HG02884 (cell line): Measurements from ENCODE around the gene SLC39A8.
"Not testable (repeated sequence)": the region's sequence is repeated elsewhere in the genome, so short reads cannot be mapped to it uniquely, and the experiment has no call there.

Source experiments
- ATAC-seq: cut with Tn5 transposase; IDR thresholded peaks from one replicate; pipeline ENCODE4 v1.9.1; 2021; ENCODE audit warnings: mild to moderate bottlenecking, moderate library complexity; ENCODE audit not compliant: unreplicated experiment

SLC39A8 gene

DNA sequence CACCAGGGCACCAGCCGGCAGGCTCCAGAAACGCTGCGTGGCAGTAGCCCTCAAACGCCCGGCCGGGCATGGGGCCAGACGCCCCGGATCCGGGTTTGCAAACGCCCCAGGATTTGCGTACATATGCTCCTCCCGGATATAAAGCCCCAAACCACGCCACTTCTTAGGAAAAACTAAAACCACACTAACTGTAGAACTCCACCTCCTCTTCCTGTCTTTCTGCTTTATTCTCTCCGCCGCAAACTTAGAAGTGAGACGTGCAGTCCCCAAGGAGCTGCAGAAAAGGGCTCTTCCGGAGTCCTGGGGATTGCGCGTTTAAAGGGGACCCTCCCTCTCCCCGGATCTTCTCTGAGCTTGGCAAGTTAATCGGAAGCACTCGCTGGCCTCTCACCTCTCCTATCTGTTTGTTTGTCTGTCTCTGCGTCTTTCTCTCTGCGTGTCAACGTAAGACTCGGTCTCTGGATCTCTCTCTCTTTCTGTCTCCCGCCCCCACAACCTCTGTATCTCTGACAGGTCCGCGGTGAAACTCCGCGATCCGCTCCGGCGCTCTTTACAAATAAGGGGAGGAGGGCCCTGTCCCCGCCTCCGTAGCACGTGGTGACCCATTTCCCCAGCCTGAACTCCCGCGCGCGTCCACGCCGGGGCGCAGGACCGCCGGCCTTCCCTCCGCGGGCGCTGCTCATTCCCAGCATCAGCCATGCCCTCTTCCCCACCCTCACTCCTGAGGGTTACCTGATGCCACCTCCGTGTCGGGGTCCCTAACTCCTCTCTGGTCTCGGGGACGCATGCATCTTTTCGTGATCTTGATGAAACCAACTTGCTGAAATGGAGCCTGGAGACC, at the start of gene SLC39A8:
Gene SLC39A8, minus strand, starts transcription at position 529 of the 841 bp plus-strand sequence. CDS start 820 bp downstream, outside the sequence.
- ATAC-seq: peak; percentile 75

DNA sequence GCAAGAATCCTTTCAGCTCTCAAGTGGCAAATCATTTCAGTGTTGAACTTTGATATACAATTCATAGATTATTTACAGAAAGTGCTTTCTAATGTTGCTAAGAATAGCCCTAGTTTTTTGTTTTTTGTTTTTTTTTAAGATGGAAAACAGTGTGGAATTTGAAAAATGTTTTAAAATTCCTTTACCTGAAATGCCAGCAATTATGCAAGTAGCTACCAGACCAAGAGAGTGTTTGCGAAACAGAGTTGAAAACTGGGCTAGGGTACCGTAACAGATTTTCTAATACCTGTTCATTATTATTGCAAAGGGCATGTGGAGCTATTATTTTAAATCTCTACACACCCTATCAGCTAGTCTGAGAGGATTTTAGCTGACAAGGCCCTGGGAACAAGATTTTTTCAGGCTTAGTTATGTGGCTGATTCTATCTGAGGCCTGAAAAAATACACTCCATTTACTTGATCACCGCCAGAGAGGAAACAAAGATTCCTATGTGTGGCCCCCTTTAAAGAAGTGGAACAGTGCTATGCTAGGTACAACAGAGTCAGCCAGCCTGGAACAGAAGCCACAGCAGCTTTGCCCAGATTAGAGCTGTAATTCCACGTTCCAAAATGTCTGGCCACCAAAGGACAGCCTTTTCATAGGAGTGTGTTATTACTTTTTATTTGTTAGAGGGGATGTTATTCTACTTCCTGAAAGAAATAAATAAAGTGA, 46.9 kb upstream of the SLC39A8 start:
- no peak for ATAC-seq

GRCh38 chr4:102390438-102390837, 45.2 kb upstream of the SLC39A8 start:
- ATAC-seq: peak; percentile 94

- no peak for ATAC-seq
These were observed 43.3 kb upstream of the SLC39A8 start for GRCh38 chr4:102388611-102389010.

DNA sequence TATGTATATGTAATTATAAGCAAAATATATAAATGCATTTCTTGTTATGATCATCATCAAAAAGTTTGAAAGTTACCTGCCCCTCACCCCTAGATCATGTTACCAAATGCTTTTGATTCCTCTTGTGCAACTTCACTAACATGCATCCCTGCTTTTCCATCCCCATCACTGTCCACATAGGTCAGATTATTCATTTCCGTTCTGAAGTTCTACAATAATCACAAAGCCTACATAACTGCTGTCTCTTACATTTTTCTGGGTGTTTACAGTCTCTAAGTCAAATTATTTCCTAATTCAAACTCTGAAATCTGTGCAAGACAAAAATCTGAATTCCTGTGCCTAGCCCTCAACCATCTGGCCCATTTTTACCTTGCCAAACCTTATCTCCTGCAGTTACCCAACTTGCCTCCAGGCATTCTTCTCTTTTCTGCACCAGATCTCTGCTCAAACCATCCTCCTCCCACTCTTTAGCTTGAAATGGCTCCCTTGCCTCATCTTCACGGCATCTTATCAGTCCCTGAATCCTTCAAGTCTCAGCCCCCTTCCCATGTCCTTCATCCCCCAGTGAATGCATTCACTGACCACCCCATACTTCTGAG, 42.4 kb upstream of the SLC39A8 start:
- no peak for ATAC-seq

DNA sequence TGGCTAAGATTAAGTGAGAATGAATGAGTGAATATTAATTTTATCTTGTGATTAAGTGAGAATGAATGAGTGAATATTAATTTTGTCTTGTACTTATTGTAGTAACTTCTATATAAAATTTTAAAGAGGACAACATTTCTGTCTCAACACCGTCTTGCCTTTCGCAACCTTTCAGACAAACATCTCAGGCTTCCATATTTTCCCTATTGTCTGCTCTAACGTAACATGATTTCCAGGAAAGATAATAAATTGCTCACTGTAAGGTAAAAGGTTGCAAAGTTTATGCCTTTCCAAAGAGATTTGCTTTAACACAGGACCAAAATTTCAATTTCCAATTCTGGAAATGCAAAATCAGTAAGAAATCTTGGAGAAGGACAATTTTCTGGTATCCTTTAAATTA, 41.7 kb upstream of the SLC39A8 start:
- ATAC-seq: no peak

DNA sequence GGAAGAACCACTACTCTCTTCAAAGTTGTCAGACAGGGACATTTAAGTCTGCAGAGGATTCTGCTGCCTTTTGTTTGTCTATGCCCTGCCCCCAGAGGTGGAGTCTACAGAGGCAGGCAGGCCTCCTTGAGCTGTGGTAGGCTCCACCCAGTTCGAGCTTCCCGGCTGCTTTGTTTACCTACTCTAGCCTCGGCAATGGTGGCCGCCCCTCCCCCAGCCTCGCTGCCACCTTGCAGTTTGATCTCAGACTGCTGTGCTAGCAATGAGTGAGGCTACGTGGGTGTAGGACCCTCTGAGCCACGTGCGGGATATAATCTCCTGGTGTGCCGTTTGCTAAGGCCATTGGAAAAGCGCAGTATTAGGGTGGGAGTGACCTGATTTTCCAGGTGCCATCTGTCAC, 35.0 kb upstream of the SLC39A8 start:
- ATAC-seq: not testable (repeated sequence)

- ATAC-seq: no peak
These were observed 17.7 kb upstream of the SLC39A8 start for GRCh38 chr4:102362922-102363432.

DNA sequence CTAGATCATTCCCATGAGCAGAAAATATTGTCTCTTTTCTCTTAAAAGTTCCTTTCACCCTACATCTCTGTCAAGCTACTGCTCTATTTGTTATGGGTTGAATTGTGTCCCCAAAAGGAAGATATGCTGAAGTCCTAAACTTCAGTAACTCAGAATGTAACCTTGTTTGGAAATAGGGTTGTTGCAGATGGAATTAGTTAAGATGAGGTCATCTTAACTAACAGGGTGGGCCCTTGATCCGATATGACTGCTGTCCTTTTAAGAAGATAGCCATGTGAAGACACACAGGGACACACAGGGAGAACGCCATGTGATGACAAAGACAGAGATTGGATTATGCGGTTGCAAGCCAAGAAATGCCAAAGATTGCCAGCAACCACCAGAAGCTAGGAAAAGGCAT, 12.8 kb upstream of the SLC39A8 start:
- no peak for ATAC-seq

DNA sequence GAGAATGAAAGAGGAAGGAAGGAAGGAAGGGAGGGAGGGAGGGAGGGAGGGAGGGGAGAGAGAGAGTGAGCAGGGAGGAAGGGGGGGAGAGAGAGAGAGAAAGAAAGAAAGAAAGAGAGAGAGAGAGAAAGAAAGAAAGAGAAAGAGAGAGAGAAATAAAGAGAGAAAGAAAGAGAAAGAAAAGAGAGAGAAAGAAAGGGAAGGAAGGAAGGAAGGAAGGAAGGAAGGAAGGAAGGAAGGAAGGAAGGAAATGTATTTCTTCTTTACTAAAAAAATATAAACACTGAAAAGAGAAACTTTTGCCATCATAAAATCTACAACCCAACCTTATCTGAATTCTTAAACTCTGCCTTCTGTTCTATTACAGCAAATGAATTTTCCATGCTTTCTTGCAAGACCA, 12.4 kb upstream of the SLC39A8 start:
- not testable (repeated sequence) for ATAC-seq

- no peak for ATAC-seq
These were observed 11.4 kb upstream of the SLC39A8 start for GRCh38 chr4:102356562-102357202.

GRCh38 chr4:102355748-102356147, 10.5 kb upstream of the SLC39A8 start:
- ATAC-seq: no peak

DNA sequence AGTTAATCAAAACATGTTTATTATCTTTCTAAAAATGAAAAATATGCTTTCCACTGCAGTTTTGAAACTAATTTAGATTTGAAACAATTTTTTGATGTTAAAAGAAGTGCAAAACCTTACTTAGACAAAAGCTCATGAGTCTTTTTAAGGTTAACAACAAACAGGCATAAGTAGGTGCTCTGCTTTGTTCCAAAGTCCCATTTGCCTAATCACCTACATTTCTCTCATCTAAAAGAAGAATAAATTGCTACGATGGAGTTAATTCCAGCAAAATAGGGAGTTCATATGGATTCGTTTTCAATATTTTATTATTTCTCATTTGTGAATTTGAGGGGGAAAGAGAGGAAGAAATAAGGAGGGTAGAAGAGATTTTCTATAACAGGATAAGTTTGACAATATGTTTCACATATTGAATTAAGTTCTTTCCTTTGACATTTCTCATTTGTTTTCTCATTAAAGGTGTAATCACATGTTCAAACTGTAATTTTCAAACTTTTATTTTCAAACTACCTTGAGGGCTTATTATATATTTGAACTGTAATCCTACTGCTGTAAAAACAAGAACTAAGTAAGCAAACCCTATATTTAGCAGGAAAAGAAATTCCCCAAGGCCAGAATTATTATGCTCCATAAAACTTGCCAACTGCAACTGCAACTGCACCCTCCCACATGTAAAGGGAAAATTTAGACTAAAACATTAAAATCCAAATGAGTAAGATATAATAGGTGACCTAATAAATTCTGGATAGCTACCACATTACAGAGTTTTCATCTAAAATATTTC, 9.6 kb upstream of the SLC39A8 start:
- no peak for ATAC-seq

DNA sequence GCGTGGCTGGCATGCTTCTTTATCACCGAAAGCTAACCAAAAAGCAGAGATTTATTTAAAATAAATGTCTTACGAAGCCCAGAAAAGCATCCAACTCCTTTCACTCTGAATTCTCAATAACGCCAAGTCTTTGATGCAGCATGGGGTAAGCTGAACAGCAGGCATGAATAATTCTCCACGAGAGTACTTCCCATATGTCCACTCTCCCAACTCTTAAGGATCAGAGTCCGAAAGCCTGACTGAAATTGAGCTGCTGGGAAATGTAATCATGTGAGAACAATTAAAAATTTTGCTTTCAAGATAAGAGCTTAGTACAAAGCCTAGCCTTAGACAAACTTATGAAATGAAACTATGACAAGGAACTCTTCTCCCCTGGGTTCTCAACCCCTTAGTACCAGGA, 7.5 kb upstream of the SLC39A8 start:
- ATAC-seq: no peak

DNA sequence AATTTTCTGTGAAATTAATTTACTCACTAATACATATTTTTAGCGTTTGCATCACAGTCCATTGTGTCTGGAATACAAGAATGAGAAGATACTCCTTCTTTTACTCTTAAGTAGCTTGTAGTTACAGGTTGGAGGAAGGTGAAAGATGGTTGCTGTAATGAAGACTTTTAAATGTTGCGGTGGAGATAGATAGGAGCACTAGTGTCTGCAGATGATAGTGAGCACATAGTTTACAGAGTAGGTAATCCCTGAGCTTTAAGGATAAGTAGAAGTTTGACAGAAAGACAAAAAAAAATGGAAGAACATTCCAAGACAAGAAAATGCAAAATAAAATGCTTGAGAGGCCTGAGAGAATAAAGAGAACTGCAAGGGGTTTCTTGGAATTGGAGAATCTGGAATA, 5.4 kb upstream of the SLC39A8 start:
- no peak for ATAC-seq

DNA sequence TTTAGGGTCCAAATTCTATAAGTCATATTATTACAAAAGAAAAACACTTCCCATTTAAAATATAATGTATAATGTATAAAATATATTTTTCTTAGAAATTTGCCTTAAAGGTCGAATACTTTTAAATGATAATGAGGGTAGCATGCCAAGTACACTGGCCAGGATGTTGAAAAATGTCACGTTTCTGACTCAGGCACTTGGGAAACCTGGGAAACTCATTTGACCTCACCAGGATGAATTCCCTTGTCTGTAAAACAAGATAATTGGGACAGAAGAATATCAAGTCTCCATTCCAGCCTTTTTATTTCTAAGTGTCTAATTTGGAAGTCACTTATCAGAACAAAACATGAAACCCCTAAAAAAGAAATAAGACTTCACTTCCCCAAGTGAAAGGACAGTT, 3.4 kb upstream of the SLC39A8 start:
- no peak for ATAC-seq

- no peak for ATAC-seq
These were observed 466 bp upstream of the SLC39A8 start for GRCh38 chr4:102345795-102346100.

GRCh38 chr4:102344520-102344953, 745 bp downstream of the SLC39A8 start:
- ATAC-seq: peak; percentile 31

GRCh38 chr4:102343964-102344519, 1.2 kb downstream of the SLC39A8 start:
- peak; percentile 32 for ATAC-seq

DNA sequence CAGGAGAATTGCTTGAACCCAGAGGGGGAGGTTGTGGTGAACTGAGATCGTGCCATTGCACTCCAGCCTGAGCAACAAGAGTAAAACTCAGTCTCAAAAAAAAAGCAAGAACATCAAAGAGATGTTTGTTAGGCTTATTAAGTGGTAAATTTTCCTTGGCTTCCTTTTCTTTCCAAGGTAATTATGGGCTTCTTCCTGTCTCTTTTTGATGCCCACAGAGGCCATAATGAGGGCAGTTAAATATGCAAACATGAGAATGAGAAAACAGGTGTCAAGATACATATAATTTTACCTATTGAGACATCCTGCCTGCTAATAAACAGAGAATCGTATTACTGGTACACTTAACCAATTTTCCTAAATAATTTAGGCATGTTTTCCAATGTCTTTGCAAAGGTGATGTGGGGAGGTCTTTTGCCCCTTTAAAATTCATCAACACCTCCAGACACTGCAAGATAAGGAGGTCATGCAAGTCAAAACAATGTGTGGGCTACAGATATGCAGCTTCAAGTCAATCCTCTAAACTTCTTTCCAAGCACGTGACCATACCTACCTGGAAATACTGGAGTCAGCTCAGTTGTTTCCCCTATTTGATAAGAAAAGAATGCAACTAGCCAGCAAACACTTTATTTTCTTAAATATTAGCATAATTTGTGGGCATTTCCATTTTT, 2.7 kb downstream of the SLC39A8 start:
- ATAC-seq: no peak
